22Rv1 (cell line): ENCODE measurements around the gene BCAT1.

ENCODE experiments used
- H3K27ac ChIP-seq: fragments of 450-650 bp; 2 replicates; pipeline ENCODE4 v1.5.1; 2017
- ZFX ChIP-seq: fragments of 450-650 bp; IDR thresholded peaks from 2 replicates; pipeline ENCODE4 v1.6.1; 2017; ENCODE audit warnings: antibody characterized with exemption, borderline replicate concordance
- TF ChIP-seq, protein P1 (sequence below): fragments of 450-650 bp; IDR thresholded peaks from 2 replicates; pipeline ENCODE4 v1.5.1; 2017; ENCODE audit warnings: mild to moderate bottlenecking

Gene BCAT1

GRCh38 chr12:24903329-24904088 is 45.4 kb downstream of the BCAT1 start:
- TF ChIP-seq, protein P1, sequence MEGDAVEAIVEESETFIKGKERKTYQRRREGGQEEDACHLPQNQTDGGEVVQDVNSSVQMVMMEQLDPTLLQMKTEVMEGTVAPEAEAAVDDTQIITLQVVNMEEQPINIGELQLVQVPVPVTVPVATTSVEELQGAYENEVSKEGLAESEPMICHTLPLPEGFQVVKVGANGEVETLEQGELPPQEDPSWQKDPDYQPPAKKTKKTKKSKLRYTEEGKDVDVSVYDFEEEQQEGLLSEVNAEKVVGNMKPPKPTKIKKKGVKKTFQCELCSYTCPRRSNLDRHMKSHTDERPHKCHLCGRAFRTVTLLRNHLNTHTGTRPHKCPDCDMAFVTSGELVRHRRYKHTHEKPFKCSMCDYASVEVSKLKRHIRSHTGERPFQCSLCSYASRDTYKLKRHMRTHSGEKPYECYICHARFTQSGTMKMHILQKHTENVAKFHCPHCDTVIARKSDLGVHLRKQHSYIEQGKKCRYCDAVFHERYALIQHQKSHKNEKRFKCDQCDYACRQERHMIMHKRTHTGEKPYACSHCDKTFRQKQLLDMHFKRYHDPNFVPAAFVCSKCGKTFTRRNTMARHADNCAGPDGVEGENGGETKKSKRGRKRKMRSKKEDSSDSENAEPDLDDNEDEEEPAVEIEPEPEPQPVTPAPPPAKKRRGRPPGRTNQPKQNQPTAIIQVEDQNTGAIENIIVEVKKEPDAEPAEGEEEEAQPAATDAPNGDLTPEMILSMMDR: no peak
- no peak for TF ChIP-seq ZFX
- H3K27ac ChIP-seq: no peak overlapping the region

GRCh38 chr12:24902511-24903328 is 46.2 kb downstream of the BCAT1 start:
- no peak overlapping the region for H3K27ac ChIP-seq
- TF ChIP-seq, protein P1: no peak
- TF ChIP-seq ZFX: no peak

DNA sequence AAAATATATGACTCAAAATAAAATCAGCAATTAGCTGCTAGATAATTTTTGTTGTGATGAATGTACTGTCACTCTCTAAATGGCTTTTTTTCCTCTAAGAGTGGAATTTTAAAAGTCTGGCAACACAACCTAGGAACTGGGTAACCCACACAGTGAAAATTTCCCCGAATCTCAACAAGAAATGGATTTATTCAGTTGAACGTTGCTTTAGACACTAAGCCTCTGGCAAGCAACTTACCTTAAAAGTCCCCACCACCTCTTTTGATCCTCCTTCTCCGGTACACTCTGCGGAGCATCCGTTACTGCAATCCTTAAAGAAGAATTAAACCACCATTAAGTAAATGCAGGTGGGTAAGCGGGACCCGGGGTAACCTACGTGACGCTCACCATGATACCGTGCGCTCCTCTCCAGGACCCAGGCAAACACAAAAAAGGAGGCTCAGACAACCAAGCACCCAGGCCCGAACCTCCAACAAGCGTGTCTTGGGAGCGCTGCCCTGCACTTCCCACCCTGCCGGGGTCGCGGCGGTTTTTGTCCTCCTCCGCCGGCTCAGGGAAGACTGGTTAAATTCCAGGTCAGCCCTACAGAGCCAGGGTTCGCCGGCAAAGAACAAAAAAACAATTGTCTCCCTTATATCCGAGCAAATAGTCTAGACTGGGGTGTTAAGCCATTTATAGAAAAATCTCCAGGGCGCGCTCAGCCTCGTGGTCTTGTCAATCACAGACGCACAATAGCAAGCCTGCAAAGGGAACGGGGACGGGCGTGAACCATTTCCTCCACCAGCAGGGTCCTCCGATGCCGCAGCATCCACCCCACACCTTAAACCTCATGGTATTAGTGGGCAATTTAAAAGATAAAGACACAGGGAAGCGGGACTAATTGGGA is 47.1 kb downstream of the BCAT1 start:
- no peak for TF ChIP-seq ZFX
- TF ChIP-seq, protein P1: no peak
- H3K27ac ChIP-seq: no peak overlapping the region

GRCh38 chr12:24900196-24900595 is 48.7 kb downstream of the BCAT1 start:
- H3K27ac ChIP-seq: no peak overlapping the region
- TF ChIP-seq ZFX: no peak
- TF ChIP-seq, protein P1: no peak

DNA sequence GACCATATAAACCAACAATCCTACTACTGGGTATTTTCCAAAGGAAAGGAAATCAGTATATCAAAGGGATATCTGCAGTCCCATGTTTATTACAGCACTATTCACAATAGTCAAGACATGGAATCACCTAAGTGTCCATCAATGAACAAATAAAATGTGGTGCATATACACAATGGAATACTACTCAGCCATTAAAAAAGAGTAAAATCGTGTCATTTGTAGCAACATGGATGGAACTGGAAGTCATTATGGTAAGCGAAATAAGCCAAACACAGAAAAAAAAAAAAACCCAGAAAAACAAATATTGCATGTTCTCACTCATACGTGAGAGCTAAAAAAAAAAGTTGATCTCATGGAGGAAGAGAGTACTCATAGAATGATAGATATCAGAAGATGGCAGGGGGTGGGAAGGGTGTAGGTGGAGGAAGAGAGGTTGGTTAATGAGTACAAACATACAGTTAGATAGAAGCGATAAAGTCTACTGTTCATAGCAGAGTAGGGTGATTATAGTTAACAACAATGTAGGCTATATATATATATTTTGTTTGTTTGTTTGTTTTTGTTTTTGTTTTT is 49.3 kb downstream of the BCAT1 start:
- no peak overlapping the region for H3K27ac ChIP-seq
- TF ChIP-seq ZFX: no peak
- TF ChIP-seq, protein P1: no peak

DNA sequence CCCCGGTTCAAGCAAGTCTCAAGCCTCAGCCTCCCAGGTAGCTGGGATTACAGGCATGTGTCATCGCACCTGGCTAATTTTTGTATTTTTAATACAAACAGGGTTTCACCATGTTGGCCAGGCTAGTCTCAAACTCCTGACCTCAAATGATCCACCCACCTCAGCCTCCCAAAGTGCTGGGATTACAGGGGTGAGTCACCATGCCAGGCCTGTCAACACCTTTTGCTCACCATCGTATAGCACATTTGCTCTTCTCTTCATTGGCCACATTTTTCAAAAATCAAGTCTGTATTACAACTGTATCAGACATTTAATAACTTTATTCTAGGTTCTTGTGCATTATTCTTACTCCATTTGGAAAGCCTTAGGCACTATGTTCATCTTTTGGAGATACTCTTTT is 50.3 kb downstream of the BCAT1 start:
- no peak overlapping the region for H3K27ac ChIP-seq
- TF ChIP-seq, protein P1: no peak
- no peak for TF ChIP-seq ZFX
